GM10847 (cell line): ENCODE measurements around the gene THEM4.

Source experiments
- POLR2A ChIP-seq: IDR thresholded peaks from 2 replicates; pipeline ENCODE4 v1.6.1; 2011; ENCODE audit not compliant: insufficient read length; ENCODE audit errors: extremely low read depth

Gene THEM4

DNA sequence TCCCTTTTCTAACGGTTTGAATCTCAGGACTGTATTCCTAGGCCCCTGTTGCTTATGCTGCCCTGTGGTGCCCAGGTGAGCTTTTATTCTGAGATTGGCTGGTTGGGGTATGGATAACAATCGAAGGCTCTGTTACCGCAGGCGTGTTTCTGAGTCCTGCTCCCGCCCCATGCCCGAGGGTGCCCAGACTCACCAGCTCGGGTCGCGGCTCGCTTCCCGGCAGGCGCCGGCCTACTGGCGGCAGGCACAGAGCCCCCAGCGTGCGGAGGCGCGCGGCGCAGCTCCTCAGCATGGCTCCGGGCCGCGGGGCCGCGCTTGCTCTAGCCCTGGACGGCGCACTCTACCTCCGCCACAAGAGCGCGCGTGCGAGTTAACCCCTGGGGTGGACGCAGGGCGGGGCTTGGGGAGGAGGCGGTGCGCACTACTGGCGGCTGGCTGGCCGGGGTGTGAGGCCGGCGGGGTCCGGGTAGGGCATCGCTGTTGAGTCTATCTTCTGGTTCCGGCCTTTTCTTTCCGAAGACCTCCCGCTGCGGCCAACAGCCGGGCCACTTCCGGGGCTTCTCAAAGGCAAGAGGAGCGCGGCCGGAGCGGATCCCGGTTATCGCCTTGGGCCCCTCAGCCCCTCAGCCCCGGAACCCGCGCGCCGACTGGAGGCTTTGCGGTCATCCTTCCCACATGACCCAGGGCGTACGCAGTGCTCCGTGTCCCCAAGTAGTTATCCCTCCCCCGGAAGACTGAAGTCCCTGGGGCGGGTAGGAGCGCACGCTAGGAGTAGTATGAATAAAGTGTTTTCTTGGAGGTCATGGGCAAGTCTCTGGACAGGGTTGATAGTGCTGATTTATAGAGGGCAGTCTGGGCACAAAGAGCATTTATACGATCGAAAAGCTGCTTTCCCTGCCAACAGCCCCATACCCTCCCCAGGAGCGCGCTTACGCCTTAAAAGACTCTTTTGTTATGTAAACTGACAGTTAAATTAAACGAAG, at the start of gene THEM4:
Gene THEM4, minus strand, starts transcription at position 345 of the 983 bp plus-strand sequence. Its CDS starts 53 bp downstream, at position 292.
- peak; percentile 73 for TF ChIP-seq POLR2A

DNA sequence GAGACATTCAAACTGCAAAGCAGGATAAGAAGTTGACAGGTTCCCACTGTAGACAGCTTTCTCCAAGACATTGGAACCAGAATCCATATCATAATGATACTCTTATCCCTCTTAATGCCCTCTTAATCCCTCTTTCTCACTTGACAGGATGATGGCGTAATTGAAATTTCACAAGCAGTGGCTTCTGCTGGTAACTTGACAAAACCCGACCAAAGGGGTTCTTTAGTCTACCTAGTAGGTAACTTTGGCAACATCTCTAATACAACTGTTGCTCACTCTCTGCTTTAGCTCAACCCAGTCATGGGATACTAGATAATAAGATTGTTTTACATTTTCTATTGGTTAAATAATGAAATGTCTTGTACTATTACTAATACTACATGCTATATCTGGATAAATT, 49.6 kb upstream of the THEM4 start:
- TF ChIP-seq POLR2A = no peak

DNA sequence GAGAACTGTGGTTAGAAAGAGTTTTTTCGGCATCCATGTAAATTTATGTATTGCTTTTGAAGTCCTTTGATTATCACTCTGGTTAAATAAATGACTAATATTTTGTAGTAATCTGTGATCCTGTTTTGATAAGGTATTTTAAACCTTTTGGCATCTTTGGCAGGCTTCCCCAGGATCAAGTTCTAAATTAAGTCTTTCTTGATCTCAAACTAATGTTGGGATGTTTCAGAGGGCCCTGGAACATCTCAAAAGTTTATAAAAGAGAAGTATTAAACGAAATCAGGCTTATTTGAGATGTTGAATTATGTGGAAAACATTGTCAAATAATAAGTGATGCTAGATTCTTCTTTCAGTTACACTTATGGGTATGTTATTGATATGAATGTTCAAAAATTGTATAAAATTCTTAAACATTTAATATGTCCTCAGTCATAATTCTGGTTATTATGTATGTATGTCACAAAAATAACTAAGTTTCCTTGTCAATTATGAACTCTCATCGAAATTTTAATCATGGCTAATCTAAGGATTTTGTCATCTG, 47.7 kb upstream of the THEM4 start:
- TF ChIP-seq POLR2A = no peak

DNA sequence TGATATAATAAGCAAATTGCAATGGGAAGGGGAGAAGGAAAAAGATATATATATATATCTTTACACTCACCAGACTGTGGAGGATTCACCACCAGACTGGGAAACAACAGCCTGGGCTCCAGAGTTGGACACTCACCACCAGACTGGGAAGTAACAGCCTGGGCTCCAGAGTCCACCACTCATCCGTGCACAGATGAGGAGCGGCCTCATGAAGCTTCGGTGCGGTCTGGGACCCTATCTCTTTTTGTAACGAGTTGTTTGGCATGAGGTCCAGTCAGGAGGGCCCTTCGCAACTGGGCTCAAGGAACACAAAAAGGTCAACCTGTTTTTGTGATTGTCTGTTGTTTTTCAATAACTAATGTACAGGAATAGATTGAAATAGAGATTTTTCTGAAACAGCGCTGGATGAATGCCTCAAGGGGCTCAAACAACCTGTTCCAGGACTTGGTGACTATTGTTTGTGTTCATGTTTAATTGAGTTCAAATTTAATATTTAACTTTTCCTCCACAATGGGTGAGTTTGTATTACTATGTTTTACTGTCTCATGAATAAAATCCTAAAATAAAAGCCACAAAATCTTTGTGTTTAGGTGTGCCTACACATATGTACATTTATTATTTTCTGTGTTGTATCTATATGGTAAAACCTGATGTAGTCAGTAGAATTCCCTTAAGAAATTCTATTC, 44.2 kb upstream of the THEM4 start:
- no peak for TF ChIP-seq POLR2A

DNA sequence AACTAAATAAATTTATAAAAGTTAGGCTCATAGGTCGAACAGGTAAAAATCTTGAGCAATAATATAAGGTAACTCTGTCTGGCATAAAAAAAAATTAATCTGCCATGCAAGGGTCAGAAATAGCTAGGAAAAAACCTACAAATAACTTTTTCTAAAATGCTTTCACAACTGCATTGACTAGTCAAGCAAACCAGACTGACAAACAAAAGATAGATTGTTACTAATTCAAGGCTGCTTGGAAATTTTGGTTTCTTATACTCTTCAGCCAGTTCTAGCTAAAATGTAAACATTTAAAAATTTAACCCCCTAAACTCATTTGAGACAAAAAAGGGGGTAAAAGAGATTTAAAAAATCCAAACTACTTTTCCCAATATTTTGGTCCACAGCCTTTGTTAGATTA, 43.5 kb upstream of the THEM4 start:
- TF ChIP-seq POLR2A = no peak

DNA sequence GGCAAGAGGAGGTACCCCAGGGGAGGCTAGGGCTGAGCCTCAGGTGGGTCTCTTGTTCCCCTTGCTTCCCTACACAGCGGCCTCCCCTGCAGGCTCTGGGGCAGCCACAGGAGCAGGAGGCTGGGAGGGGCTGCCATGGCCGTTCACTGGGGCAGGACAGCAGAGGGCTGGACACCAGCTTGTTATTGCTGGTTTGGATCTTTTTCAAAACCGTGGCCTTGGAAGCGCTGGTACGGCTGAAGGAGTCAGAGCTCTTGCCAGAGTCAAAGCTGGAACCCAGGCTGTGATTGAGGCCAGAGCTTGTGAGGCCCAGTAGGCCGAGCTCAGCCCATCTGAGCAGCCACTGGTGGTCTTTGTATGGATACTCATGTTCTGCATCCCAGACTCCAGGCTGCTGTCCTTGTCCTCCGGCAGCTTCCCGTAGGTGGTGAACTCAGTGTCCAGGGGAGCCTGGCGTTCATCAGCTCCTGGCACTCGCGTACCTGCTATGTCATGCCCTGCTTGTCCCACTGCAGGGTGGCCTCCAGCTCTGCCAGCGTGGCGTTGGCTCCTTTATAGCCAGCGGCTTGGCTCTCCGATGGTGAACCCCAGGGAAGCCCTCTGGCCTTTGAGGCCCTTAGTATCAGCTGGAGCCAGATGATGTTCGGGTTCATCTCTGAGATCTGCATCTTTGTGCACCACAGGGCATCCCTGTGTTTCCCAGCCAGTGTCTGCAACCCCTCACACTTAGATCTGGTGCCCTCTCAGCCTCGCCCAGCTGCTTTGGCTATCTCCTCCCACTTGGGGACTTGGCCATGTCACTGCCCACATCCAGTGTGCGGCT, 40.3 kb upstream of the THEM4 start:
- no peak for TF ChIP-seq POLR2A

DNA sequence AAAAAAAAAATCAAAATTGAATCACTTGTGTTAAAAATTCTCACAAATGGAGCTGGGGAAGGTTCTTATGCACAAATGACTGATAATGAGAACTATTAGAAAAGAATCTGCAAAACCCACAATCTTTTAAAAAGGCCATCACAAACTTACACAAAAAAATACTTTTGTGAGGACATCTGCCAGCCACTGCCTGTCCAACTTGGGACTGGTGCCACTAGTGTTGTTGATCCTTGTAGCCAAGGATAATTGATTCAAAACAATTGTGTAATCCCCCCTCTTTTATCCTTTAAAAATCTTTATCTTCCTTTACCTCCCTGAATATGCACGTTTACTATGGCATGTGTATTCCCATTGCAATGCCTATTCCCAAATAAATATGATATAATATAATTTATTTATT, 39.2 kb upstream of the THEM4 start:
- TF ChIP-seq POLR2A = no peak

DNA sequence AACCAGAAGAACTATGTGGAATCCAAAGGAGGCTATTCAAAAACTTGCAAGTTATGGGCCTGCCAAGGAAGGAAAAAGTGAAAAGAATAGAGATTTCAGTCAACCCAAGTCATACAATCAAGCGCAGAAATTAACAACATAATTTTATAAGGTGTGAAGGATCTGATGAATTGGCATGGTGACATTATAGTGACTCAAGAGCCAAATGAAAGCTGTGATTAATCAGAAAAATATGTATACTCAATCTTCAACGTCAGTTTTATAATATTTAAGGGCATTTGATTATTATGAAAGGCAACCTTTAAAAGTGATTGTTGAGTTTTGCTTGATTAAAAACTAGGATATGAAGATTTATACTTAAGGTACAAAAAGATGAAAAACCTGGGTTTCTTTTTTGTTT, 37.8 kb upstream of the THEM4 start:
- TF ChIP-seq POLR2A = no peak

DNA sequence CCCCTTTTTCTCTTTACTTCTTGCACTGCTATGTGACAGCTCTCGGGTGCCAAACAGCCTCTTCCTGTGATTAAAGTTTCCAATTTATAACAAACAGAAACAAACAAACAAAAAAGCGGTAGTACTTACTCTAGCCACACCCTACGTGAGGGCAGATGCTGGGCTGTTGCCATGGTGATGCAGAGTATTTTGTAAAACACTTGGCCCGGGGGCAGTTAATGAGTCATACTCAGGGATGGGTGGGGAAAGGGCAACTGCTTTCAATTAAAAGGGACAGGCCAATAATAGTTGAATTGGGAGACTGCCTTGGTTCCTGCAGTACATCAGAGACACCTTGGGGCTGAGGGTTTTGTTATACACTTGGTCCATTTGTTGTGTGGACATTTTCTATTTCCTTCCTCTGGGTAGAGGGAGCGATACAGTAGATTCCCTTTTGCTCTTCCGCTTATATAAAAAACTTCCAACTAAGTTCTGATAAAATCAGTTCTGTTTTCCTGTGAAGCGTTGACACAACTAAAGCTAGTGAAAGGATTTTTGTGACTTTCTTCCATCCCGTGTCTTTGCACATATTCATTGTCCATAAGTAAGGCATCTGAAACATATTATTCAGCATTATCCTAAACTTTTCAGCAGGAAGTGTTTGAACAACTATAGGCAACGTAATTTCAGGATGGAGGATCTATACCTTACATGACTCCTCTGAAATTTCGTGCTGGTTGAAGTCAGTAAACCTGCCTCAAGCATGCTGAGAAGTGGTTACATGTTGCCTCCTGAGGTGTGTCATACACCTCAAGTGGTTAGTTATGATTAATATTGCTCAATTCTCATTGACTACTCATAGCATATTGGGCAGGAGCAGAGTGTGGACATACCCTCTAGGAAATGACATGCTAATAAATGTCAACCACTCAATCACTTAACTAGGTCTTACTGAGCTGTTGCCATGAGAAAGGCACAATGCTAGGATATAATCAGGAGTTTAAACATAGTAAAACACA, 36.7 kb upstream of the THEM4 start:
- no peak for TF ChIP-seq POLR2A

DNA sequence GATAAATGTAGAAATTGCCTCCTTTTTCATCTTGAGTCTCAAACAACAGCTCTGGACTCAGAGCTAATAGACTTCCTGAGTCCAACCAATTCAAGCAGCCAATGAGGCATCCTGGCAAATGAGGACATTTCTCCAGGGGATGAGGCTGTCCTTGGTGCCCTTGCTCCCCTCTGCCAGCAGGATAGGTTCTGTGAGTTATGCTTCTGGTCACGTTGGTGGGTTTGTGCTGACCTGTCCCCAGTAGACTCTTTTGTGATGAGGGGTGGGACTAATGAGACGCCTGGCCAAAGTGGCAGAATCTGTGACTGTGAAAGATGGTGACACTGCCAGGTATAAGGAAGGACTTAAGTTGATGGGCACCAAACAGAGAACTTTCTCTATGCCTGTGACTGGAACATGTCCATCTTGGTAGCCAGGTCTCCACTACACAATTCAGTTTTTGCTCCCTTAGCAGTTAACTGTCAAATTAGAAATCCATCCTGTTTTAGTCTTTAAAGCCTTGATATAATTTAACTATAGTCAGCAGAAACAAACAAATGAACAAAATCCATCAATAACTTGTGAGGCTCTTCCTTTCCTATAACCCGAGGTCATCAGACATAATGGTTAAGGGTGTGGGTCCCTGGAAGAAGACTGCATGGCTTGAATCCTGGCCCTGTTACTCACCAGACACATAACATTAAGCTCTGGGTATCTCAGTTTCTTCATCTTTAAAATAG, 35.7 kb upstream of the THEM4 start:
- TF ChIP-seq POLR2A = no peak

DNA sequence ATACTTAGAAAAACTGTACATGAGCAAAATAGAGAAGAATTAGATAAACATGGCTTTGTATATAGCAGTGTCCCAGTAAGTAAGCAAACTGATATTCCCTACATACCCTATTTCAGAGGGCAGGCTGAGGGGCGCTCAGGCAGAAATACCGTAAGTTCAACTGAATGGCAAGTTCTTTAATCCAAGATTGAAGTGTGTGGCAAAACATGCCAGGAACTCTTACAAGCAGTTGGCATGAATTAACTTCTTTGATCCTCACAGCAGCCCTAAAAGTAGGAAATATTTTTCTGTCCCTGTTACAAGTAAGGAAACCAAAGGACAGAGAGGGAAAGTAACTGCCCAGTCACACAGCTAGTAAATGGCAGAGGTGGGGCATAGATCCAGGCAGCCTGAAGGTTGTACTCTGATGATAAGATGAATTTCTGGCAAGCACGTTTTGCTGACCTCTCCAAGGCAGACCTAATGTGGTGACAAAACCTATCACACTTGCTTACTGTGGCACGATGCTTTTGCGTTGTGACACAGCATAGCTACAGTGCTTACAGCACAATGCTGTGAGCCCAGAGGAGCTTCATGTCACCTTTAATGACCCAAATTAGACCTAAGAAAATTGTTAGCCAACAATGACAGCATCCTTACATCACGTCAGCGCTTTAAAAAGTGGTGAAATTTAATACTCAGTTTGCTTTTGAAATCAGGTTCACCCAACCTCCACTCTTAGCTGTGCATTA, 35.0 kb upstream of the THEM4 start:
- no peak for TF ChIP-seq POLR2A

DNA sequence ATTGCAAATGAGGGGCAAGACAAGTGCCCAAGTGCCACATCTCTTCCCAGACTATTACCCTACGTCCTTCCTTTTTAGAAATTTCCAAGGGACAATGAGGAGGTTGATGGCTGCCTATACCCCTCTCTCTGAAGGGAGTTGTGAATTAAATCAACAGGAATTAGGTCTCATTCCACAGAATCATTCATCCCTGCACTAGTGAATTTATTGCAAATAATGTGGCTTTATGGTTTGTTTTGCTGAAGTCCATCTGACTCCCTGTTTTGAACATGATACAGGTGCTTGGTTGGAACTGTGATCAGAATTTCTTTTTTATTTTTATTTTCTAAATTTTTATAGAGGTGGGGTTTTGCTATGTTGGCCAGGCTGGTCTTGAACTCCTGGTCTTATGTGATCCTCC, 34.3 kb upstream of the THEM4 start:
- TF ChIP-seq POLR2A = no peak

DNA sequence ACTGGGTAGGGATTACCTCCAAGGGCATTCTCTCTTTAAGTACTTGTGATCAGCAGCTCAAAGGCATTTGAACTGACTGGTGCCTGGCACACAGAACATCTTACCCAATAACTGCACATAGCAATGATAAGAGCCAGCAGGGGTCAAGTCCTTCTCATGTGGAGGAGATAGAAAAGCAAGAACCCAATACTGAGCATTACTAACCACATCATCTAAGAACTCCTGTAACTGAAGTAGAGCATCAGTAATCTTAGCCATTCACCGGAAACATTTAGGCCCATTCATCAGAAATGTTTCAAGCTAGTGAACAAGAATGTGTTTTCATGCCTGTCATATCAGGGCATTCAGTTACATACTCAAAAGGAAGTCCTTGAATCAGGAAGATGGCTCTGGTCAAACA, 33.6 kb upstream of the THEM4 start:
- TF ChIP-seq POLR2A = no peak
